GM12878 (cell line): Measurements from ENCODE around the gene FAM78A. TPM values are rescaled to one million over a fixed set of nuclear protein-coding genes. Genes with fewer than 3 reads are reported as not detected.

Experiments
- ATAC-seq: fragments of 200-7000 bp; cut with Tn5 transposase; 3 replicates; pipeline ENCODE4 v1.9.1; 2020; ENCODE audit warnings: mild to moderate bottlenecking, moderate library complexity
- BruUV-seq: library from RNA; stranded (reverse); fragments of 400-500 nt; replicated peaks from 2 replicates; lab custom pipeline; 2021; lab: Mats Ljungman, UMichigan
- CTCF ChIA-PET: fragments of 300-600 bp; sonication (Branson Sonifier 250); formaldehyde crosslinking; extraction: SDS; loops from one replicate; lab custom pipeline; 2021; ENCODE audit warnings: inconsistent platforms; lab: Yijun Ruan, JAX
- POLR2A ChIA-PET: fragments of 350-600 bp; formaldehyde crosslinking; extraction: SDS; loops from one replicate; lab custom pipeline; 2021; ENCODE audit warnings: inconsistent platforms; lab: Charles Lee
- RAD21 ChIA-PET: fragments of 300-600 bp; sonication (Branson Sonifier 250); formaldehyde crosslinking; loops from one replicate; lab custom pipeline; 2023; ENCODE audit warnings: antibody characterized with exemption; ENCODE audit not compliant: unreplicated experiment; lab: Charles Lee
- SMC1A ChIA-PET: fragments of 300-600 bp; sonication (Branson Sonifier 250); formaldehyde crosslinking; loops from one replicate; lab custom pipeline; 2023; ENCODE audit not compliant: unreplicated experiment, uncharacterized antibody; lab: Charles Lee
- DNase-seq: peaks from one replicate; pipeline ENCODE4 v3.0.0-alpha.2; 2011; ENCODE audit warnings: low read depth, low spot score
- FAIRE-seq: peaks from 3 replicates; lab custom pipeline; 2011; peaks lifted over from hg19 to GRCh38; lab: Jason Lieb, UNC
- H2AFZ ChIP-seq: 2 replicates; pipeline ENCODE4 v1.6.0; 2011; ENCODE audit warnings: low read depth, low read length, control low read depth; ENCODE audit not compliant: control insufficient read depth
- H3K27ac ChIP-seq: 2 replicates; pipeline ENCODE4 v1.5.1; 2011; ENCODE audit warnings: control low read depth; ENCODE audit not compliant: control insufficient read depth, insufficient read depth
- H3K27me3 ChIP-seq, 2 experiments: replicated peaks in 1 of 2; 2 replicates each; pipeline versions ENCODE4 v1.6.0 to v1.6.1; 2011; ENCODE audit warnings: low read length in 1 of 2; ENCODE audit not compliant: control insufficient read depth in 2 of 2, insufficient read depth in 2 of 2
- H3K36me3 ChIP-seq, 2 experiments: 2 replicates each; pipeline ENCODE4 v1.5.1; 2011; ENCODE audit warnings: low read length in 1 of 2; ENCODE audit not compliant: control insufficient read depth in 2 of 2, insufficient read depth in 2 of 2
- H3K4me1 ChIP-seq: 2 replicates; pipeline ENCODE4 v1.6.1; 2011; ENCODE audit warnings: mild to moderate bottlenecking, low read length, moderate library complexity, mixed read lengths; ENCODE audit not compliant: control insufficient read depth, insufficient read depth
- H3K4me2 ChIP-seq: 2 replicates; pipeline ENCODE4 v1.6.0; 2011; ENCODE audit warnings: control low read depth; ENCODE audit not compliant: control insufficient read depth, insufficient read depth
- H3K4me3 ChIP-seq: fragments of 200-600 bp; sonication (generic); 2 replicates; pipeline ENCODE4 v1.5.1; 2016
- H3K79me2 ChIP-seq: 2 replicates; pipeline ENCODE4 v1.6.0; 2011; ENCODE audit warnings: low read length; ENCODE audit not compliant: control insufficient read depth, insufficient read depth
- H3K9ac ChIP-seq: 2 replicates; pipeline ENCODE4 v1.8.0; 2011; ENCODE audit warnings: low read length, control low read depth, mixed read lengths; ENCODE audit not compliant: control insufficient read depth, insufficient read depth
- H3K9me3 ChIP-seq: replicated peaks from 3 replicates; pipeline ENCODE4 v1.5.1; 2011; ENCODE audit warnings: mild to moderate bottlenecking, low read length; ENCODE audit not compliant: control insufficient read depth, insufficient read depth
- H4K20me1 ChIP-seq: 2 replicates; pipeline ENCODE4 v1.6.0; 2011; ENCODE audit not compliant: control insufficient read depth, insufficient read depth
- BHLHE40 ChIP-seq, 2 experiments: fragments of 450-650 bp in 1 of 2; IDR thresholded peaks; 2 replicates each; pipeline ENCODE4 v1.6.1; 2011 to 2017; ENCODE audit warnings: low read depth in 2 of 2, borderline replicate concordance in 1 of 2, improper control_type of control experiment in 1 of 2, low read length in 1 of 2, mild to moderate bottlenecking in 1 of 2
- CREM ChIP-seq: IDR thresholded peaks from 2 replicates; pipeline ENCODE4 v1.6.1; 2014; ENCODE audit warnings: antibody characterized with exemption, low read depth
- NFYB ChIP-seq: IDR thresholded peaks from 2 replicates; pipeline ENCODE4 v1.6.1; 2011; ENCODE audit warnings: low read depth, mild to moderate bottlenecking, low read length, improper control_type of control experiment, moderate library complexity; ENCODE audit not compliant: insufficient read depth
- PAX8 ChIP-seq: fragments of 450-650 bp; IDR thresholded peaks from 2 replicates; pipeline ENCODE4 v1.6.1; 2017; ENCODE audit warnings: mild to moderate bottlenecking, moderate library complexity
- POU2F2 ChIP-seq: IDR thresholded peaks from 3 replicates; pipeline ENCODE4 v1.6.1; 2011; ENCODE audit warnings: low read depth, mild to moderate bottlenecking, low read length, borderline replicate concordance
- RELA ChIP-seq: fragments of 450-650 bp; IDR thresholded peaks from 2 replicates; pipeline ENCODE4 v1.8.0; 2014; ENCODE audit warnings: borderline replicate concordance; ENCODE audit not compliant: partially characterized antibody
- SRF ChIP-seq, 2 experiments: IDR thresholded peaks; 2 replicates each; pipeline ENCODE4 v1.6.1; 2011; ENCODE audit warnings: low read depth in 2 of 2, low read length in 2 of 2, mild to moderate bottlenecking in 1 of 2, moderate library complexity in 1 of 2
- YBX1 ChIP-seq: fragments of 450-650 bp; IDR thresholded peaks from 2 replicates; pipeline ENCODE4 v1.6.1; 2016; ENCODE audit warnings: antibody characterized with exemption
- ZNF24 ChIP-seq: fragments of 450-650 bp; IDR thresholded peaks from 2 replicates; pipeline ENCODE4 v1.6.1; 2017; ENCODE audit warnings: antibody characterized with exemption, mild to moderate bottlenecking
- WGBS: methylation state at CpG from one replicate; pipeline ENCODE4 v1.1.6; 2016; ENCODE audit warnings: low lambda C conversion rate; ENCODE audit not compliant: insufficient replicate concordance, insufficient coverage; ENCODE audit errors: missing lambda C conversion rate; 5-methylcytosine and 5-hydroxymethylcytosine counted together
- in situ Hi-C: fragments of 300-500 bp; cut with MboI; formaldehyde crosslinking; loops from 9 replicates; pipeline ENCODE4 v1.14.3; 2018; ENCODE audit warnings: mixed read lengths
- intact Hi-C: fragments of 100-400 bp; cut with micrococcal nuclease; formaldehyde crosslinking; loops from one replicate; pipeline ENCODE4 v1.14.2; 2022; ENCODE audit not compliant: unreplicated experiment
- polyA plus RNA-seq, 11 experiments: library from polyadenylated mRNA; depleted of rRNA in 4 of 11; unstranded in 6 of 11; stranded (reverse) in 5 of 11; fragments of >200 nt; fragmentation: Nextera tagmentation in 4 of 11; fragmentation: Illumina TruSeq in 1 of 11; extraction: Ambion mirVana in 4 of 11; extraction: Trizol in 1 of 11; gene quantifications; 1 replicate in 1 of 11; 2 replicates in 10 of 11; pipeline versions ENCODE4 v1.2.1 to v1.2.3, GENCODE V29; 2011 to 2016; ENCODE audit warnings: inconsistent platforms in 2 of 11, missing spikeins in 2 of 11, low read depth in 1 of 11
- total RNA-seq, 4 experiments: library from RNA; depleted of rRNA in 3 of 4; stranded (reverse); fragments of >200 nt in 3 of 4; fragmentation: Illumina TruSeq in 1 of 4; extraction: Trizol in 1 of 4; gene quantifications; 2 replicates each; pipeline versions ENCODE4 v1.2.1 to v1.2.3, GENCODE V29; 2013 to 2021
- TF ChIP-seq, protein P1 (sequence below): IDR thresholded peaks from 2 replicates; pipeline ENCODE4 v1.6.1; 2012; ENCODE audit warnings: low read depth, low read length, improper control_type of control experiment
- TF ChIP-seq, protein P2 (sequence below): fragments of 450-650 bp; IDR thresholded peaks from 2 replicates; pipeline ENCODE4 v1.6.1; 2016; ENCODE audit warnings: mild to moderate bottlenecking
- TF ChIP-seq, protein P3 (sequence below): fragments of 450-650 bp; IDR thresholded peaks from 2 replicates; pipeline ENCODE4 v1.6.1; 2017; ENCODE audit warnings: mild to moderate bottlenecking
- TF ChIP-seq, protein P4 (sequence below): fragments of 450-650 bp; IDR thresholded peaks from 2 replicates; pipeline ENCODE4 v1.6.1; 2014; ENCODE audit warnings: mild to moderate bottlenecking
- TF ChIP-seq, protein P5 (sequence below): IDR thresholded peaks from 2 replicates; pipeline ENCODE4 v1.6.1; 2011; ENCODE audit warnings: low read depth, mild to moderate bottlenecking, low read length, moderate library complexity, borderline replicate concordance; ENCODE audit errors: extremely low read depth
- TF ChIP-seq, protein P6 (sequence below): fragments of 450-650 bp; IDR thresholded peaks from 2 replicates; pipeline ENCODE4 v1.6.1; 2017; ENCODE audit warnings: mild to moderate bottlenecking, low read depth, inconsistent platforms; ENCODE audit not compliant: poor library complexity, severe bottlenecking

The FAM78A gene
- total and polyA plus RNA-seq, 10 of the 15 experiments (the other 5 are each of a cell fraction or from before 2014, with no cell fraction given), result 0.18 to 32.5 (median 12.2) TPM

DNA sequence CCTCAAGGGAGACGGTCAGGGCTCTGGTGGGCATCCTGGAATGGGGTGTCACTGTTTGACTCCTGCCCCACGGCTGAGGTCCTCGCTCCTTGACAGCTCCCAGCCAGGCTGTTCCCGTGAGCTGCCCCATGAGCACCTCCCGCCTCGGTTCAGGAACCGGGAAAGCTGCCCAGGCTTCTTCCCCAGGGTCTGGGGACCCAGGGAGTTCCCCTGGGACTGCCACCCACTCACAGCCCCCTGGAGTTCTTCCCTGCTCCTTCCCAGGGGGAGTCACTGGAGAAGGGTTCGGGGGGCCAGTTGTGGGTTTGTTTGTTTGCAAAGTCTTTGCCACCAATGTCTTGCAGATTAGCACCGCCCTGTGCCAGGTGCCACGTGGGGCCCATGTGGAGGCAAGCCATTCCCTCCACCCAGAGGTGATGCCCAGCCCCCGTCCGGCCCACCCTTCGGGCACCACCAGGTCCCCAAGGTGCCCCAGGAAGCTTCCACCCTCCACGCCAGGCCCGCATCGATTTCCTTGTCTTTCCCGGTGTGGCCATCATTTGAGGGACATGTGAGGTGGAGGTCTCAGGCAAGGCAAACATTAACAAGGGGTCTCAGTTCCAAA is 14.6 kb upstream of the FAM78A start:
- ATAC-seq, result no peak
- FAIRE-seq, result no peak
- Histone ChIP-seq H3K36me3 (no peaks in the 10 kb centered on the region), H4K20me1 (no peaks in the 10 kb centered on the region; the same call in 1 of the 2 replicates), H3K27ac (no peak overlapping the region), H3K4me1 (no peaks in the 10 kb centered on the region), H3K27me3 (no peaks in the 10 kb centered on the region), H3K9ac (no peak overlapping the region), H3K9me3 (no peaks in the 10 kb centered on the region), H3K4me2 (no peak overlapping the region), H3K4me3 (no peak overlapping the region), H3K79me2 (no peaks in the 10 kb centered on the region), H2AFZ (no peak overlapping the region)
- DNase-seq, result no peak
- in situ Hi-C loops, result no loop called here
- no TSS peak for BruUV-seq
- ChIA-PET RAD21 (no interaction called here), POLR2A (no interaction called here), CTCF (interaction anchor here (1.9 kb wide), 1 partner anchor 113 kb away, joined by 4 read pairs; no protein-coding TSS in a partner anchor), SMC1A (interaction anchor here (0.5 kb wide), 1 partner anchor 85 kb away, joined by 6 read pairs; no protein-coding TSS in a partner anchor)
- 63% methylated on average over 15 of the region's 17 CpGs for WGBS
- TF ChIP-seq, protein P1, sequence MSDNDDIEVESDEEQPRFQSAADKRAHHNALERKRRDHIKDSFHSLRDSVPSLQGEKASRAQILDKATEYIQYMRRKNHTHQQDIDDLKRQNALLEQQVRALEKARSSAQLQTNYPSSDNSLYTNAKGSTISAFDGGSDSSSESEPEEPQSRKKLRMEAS, result no peak
- TF ChIP-seq RELA, result no peak
- TF ChIP-seq PAX8, result no peak
- TF ChIP-seq ZNF24, result no peak
- TF ChIP-seq, protein P2, sequence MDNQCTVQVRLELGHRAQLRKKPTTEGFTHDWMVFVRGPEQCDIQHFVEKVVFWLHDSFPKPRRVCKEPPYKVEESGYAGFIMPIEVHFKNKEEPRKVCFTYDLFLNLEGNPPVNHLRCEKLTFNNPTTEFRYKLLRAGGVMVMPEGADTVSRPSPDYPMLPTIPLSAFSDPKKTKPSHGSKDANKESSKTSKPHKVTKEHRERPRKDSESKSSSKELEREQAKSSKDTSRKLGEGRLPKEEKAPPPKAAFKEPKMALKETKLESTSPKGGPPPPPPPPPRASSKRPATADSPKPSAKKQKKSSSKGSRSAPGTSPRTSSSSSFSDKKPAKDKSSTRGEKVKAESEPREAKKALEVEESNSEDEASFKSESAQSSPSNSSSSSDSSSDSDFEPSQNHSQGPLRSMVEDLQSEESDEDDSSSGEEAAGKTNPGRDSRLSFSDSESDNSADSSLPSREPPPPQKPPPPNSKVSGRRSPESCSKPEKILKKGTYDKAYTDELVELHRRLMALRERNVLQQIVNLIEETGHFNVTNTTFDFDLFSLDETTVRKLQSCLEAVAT, result no peak
- no peak for TF ChIP-seq POU2F2
- no peak for TF ChIP-seq CREM
- TF ChIP-seq YBX1, result no peak
- TF ChIP-seq BHLHE40 (IDR thresholded peaks at IDR 0.05; ENCODE audit: borderline replicate concordance in 1 of 2, low read depth in 2 of 2, low read length in 1 of 2), result no peak
- TF ChIP-seq NFYB, result no peak
- TF ChIP-seq, protein P3, sequence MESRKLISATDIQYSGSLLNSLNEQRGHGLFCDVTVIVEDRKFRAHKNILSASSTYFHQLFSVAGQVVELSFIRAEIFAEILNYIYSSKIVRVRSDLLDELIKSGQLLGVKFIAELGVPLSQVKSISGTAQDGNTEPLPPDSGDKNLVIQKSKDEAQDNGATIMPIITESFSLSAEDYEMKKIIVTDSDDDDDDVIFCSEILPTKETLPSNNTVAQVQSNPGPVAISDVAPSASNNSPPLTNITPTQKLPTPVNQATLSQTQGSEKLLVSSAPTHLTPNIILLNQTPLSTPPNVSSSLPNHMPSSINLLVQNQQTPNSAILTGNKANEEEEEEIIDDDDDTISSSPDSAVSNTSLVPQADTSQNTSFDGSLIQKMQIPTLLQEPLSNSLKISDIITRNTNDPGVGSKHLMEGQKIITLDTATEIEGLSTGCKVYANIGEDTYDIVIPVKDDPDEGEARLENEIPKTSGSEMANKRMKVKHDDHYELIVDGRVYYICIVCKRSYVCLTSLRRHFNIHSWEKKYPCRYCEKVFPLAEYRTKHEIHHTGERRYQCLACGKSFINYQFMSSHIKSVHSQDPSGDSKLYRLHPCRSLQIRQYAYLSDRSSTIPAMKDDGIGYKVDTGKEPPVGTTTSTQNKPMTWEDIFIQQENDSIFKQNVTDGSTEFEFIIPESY, result no peak
- TF ChIP-seq SRF (IDR thresholded peaks at IDR 0.05; ENCODE audit: low read depth in 2 of 2, low read length in 2 of 2), result no peak
- TF ChIP-seq, protein P4, sequence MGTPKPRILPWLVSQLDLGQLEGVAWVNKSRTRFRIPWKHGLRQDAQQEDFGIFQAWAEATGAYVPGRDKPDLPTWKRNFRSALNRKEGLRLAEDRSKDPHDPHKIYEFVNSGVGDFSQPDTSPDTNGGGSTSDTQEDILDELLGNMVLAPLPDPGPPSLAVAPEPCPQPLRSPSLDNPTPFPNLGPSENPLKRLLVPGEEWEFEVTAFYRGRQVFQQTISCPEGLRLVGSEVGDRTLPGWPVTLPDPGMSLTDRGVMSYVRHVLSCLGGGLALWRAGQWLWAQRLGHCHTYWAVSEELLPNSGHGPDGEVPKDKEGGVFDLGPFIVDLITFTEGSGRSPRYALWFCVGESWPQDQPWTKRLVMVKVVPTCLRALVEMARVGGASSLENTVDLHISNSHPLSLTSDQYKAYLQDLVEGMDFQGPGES, result no peak
- TF ChIP-seq, protein P5, sequence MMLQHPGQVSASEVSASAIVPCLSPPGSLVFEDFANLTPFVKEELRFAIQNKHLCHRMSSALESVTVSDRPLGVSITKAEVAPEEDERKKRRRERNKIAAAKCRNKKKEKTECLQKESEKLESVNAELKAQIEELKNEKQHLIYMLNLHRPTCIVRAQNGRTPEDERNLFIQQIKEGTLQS, result no peak
- TF ChIP-seq, protein P6, sequence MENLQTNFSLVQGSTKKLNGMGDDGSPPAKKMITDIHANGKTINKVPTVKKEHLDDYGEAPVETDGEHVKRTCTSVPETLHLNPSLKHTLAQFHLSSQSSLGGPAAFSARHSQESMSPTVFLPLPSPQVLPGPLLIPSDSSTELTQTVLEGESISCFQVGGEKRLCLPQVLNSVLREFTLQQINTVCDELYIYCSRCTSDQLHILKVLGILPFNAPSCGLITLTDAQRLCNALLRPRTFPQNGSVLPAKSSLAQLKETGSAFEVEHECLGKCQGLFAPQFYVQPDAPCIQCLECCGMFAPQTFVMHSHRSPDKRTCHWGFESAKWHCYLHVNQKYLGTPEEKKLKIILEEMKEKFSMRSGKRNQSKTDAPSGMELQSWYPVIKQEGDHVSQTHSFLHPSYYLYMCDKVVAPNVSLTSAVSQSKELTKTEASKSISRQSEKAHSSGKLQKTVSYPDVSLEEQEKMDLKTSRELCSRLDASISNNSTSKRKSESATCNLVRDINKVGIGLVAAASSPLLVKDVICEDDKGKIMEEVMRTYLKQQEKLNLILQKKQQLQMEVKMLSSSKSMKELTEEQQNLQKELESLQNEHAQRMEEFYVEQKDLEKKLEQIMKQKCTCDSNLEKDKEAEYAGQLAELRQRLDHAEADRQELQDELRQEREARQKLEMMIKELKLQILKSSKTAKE, result no peak
- intact Hi-C loops, result no loop called here
